NCI-H2107 (cell line): ENCODE measurements around the gene IFT81.
"Not testable (repeated sequence)": the region's sequence is repeated elsewhere in the genome, so short reads cannot be mapped to it uniquely, and the experiment has no call there.

ENCODE experiments used
- DNase-seq: peaks from one replicate; lab custom pipeline; 2025; lab: John Stamatoyannopoulos, UW

Gene IFT81

GRCh38 chr12:110246636-110247339 lies 122.6 kb downstream of the IFT81 start:
- DNase-seq: no peak

DNA sequence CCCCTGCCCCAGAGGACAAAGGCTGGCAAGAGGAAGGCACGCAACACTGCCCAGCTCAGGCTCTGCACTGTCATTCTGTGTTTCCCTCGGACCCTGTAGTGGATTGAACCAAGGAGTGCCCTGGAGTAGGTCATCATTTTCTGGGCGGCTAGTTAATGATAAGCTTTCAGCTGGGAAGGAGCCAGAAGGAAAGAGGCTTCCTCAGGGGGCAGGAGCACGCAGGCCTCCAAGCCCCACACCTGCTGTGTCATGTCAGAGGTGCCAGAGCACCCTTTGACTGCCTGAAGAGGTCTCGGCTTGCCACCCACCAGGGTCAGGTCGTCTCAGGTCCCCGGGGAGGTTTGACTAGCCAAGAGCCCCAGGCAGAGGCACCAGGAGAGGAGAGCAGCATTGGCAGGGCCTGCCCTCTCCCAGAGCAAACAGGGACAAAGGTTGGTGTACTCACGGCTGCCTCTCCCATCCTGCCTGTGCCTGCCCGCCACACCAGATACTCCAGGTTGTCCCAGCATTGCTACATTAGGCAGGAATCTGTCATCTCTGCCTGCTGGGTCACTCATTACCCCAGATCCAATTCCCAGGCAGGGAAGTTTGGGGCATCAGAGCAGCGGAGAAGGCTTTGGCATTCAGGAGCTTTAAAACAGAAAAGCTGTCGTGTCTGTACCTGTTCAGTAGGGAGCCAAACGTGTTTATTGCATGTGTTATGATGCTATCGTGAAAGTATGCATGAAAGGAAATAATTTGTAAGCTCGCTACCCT lies 123.4 kb downstream of the IFT81 start:
- DNase-seq: no peak

DNA sequence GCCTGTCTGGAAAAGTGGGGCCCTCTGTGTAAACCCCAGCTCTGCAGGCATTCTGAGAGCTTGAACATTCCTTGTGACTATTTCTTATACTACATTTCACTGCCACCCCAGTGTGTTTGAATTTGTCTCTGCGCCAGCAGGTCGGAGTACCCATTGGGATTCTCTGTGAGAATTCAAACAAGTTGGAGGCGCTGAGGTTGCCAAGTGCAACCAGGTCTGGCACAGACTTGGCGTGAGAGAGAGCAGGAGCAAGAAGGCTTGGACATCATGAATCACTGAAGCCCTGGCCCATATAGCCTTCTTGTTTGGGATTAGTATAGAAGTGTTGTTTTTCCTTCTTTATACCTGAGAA lies 123.9 kb downstream of the IFT81 start:
- no peak for DNase-seq

- DNase-seq: no peak
Observed at GRCh38 chr12:110249105-110249504, 124.9 kb downstream of the IFT81 start.

GRCh38 chr12:110249716-110250225 lies 125.6 kb downstream of the IFT81 start:
- no peak for DNase-seq

DNA sequence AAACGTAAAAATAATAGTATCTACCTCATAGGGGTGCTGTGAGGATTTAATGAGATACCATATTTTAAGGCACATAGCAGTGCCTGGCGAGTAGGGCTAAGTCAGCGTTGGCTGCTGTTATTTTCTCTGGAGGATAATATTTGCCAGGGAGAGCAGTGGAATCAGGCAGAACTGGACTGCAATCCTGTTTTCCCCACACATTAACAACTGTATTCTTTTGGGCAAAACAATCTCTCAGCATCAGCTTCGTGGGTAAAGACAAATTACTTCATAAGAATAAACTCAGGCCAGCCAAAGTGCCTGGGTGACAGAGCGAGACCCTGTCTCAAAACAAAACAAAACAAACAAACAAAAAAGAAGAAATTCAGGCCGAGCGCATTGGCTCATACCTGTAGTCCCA lies 127.2 kb downstream of the IFT81 start:
- DNase-seq: no peak

GRCh38 chr12:110252716-110253115 lies 128.6 kb downstream of the IFT81 start:
- no peak for DNase-seq

- DNase-seq: no peak
Observed at GRCh38 chr12:110253176-110253575, 129.0 kb downstream of the IFT81 start.

DNA sequence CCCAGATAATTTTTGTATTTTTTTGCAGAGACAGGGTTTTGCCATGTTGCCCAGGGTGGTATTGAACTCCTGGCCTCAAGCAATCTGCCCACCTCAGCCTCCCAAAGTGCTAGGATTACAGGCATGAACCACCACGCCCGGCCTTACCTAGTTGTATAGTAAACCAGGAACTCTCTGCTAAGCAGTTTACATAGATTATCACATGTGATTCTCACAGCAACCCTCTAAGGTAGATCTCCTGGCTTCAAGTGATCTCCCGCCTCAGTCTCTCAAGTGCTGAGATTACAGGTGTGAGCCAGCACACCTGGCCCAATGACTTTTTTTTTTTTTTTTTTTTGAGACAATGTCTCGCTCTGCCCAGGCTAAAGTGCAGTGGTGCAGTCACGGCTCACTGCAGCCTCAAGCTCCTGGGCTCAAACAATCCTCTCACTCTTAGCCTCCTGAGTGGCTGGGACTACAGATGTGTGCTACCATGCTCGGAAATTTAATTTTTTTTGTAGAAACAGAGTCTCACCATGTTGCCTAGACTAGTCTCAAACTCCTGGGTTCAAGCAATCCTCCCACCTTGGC lies 130.9 kb downstream of the IFT81 start:
- DNase-seq: no peak

GRCh38 chr12:110255890-110256456 lies 131.8 kb downstream of the IFT81 start:
- not testable (repeated sequence) for DNase-seq

- no peak for DNase-seq
Observed at GRCh38 chr12:110256780-110257431, 132.7 kb downstream of the IFT81 start.

GRCh38 chr12:110258466-110258865 lies 134.3 kb downstream of the IFT81 start:
- no peak for DNase-seq

DNA sequence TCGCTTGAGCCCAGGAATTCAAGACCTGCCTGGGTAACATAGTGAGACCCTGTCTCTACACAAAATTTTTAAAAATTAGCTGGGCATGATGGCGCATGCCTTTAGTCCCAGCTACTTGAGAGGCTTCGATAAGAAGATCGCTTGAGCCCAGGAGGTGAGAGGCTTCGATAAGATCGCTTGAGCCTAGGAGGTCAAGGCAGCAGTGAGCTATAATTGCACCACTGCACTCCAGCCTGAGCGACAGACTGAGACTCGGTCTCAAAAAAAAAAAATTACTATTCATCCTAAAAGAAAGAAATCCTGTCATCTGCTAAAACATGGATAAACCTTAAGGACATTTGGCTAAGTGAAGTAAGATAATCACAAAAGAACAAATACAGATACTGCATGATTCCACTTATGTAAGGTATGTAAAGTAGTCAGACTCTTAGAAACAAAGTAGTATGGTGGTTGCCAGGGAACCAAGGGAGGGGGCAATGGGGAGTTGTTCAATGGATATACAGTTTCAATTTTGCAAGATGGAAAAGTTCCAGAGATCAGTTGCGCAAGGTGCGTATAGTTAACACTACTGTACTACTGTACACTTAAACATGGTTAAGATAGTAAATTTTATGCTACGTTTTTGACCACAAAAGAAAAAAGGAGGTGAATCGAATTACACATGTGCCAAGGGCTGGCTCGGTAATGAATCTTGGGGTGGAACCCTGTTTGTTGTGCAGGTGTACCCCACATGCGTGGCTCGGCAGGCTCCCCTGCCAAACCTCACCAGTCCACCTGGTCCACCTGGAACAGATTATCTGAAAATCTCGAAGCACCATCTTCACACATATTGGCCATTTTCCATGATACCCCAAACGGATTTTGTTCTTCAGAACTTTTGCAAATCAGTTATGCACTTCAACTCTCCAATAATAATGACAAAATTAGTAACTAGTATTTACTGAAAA lies 138.6 kb downstream of the IFT81 start:
- peak; percentile 66 for DNase-seq

GRCh38 chr12:110266381-110266960 lies 142.3 kb downstream of the IFT81 start:
- no peak for DNase-seq

DNA sequence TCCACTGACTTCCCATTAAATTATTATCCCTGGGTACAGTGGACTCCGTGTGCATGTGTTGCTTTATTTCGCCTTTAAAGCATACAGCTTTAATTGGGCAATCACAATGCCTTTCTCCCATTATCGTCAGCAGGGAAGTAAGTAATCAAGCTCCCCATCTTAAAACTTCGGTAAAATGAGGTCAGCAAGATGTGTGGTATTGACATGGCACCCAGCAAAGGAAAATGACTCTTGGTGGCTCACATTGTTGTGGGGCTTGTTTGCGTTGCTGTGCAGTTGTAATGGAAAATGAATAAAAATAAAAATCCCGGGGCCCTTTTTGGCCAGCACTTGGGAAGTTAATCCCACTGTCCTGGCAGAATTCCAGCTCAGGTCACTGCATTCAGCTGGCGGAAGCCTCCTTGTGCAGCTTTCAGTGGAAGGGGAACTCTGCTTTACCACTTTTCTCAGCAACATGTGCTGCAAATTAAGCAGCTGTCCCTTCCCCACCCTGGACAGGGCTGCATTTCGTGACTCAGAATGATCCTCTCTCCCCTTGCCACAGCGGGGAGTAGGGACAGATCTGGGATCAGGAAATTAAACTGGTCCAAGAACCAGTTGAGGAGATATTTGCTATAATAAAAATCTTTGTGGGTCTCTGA lies 142.9 kb downstream of the IFT81 start:
- no peak for DNase-seq
